Limb (tissue), 2 donors: ENCODE data around the gene AFF3.

Source experiments
- DNase-seq, 2 donors: peaks; one replicate each; pipeline ENCODE4 v3.0.0-alpha.2; 2016; ENCODE audit errors: extremely low spot score in 2 of 2

AFF3 gene

DNA sequence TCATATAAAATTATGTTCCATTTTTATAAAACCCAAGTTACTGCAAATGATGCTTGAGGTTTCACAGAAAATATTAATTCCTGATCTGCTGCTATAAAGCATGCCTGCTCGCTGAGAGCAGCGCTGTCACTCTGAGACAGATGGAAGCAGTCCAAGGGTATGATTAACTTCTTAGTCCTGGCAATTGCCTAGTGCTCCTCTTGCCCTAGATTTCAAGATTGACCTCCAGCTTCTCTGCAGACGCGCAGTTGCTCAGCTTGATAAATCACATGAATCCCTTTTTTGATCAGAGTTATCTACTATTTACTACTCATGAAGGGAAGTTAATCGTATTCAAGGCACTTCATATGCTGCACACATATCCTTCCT is 498.0 kb downstream of the AFF3 start:
- DNase-seq = no peak

DNA sequence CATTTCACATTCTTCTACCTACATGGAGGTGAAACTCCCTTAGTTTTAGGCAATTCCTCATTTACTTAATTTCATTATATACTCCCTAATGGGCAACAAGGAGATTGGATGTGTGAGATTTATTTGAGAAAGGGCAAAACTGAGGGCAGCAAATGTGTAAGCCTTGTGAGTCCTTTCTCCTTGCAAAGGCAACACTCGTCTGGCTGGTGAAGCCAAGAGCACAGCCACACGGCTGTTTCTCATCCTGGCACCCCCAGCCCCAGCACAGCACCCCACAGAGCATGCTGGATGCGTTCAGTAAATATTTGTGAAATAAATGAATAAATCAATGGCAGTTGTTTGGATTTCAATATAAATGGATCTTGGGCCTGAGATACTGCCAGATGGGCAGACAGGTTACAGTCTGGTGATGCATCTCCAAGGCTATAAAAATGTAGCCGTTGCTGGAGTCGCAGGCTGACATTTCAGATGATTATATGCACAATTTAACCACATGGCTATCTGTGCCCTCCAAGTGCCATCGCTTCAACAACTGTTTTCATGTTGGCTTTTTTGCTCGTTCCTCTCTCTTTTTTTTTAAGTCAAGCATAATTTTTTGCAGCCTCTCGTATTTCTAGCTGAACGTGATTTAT is 498.5 kb downstream of the AFF3 start:
- no peak for DNase-seq

DNA sequence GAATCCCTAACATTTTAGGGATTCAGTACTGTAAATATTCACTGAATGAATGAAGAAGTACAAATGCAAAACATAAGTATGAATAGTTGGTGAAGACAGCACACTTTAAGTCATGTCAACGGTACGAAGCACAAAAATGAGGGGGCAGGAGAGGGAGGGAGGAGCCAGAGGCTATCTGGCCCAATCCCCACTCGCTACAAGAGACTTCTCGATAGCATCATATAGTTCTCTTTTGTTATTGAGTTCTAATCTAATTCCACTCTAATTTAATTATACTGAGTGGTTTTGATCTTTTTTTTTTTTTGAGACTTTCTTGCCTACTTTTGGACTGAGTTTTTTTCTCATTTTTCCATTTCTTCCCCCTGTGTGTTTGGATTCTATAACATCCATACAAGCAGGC is 500.4 kb downstream of the AFF3 start:
- no peak for DNase-seq

DNA sequence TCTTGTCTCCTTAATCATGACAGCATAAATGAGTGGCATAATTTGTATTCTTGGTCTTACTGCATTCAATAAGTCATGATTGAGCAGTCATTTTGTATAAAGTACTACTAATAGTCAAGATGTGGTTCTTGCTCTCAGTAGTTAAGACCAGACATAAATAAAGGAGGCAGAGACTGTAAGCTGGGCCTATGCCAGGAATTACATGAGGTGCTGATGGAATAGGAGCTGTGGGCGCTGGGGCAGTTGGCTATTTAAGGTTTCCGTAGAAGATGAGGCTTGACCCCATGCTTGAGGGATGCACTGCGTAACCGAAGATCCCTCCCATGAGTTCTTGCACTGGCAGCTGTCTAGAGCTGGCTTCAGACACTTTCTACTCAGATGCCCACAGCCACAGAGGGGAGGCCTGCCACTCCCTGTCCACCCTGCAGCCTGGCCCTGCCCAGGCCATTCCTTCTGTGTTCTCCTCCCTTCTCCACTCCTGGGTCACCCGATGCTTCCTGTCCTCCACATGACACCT is 501.7 kb downstream of the AFF3 start:
- no peak for DNase-seq

DNA sequence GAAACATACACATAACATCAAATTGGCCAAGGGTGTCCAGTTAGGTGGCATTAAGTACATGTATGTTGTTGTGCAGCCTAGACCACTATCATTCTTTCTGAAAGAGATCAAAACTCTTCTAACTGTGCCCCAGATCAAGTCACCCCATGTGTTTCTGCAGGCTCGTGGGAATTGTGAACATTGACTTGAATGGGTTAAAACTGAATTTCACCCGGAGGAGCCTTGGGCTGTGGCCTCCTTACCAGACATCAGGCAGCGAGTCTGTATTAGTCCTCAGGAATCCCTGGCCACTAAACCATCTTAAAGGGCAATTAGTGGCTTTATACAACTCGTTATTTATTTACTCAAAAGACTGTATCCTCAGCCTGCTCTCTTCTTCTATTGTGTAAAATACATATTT is 503.6 kb downstream of the AFF3 start:
- no peak for DNase-seq

DNA sequence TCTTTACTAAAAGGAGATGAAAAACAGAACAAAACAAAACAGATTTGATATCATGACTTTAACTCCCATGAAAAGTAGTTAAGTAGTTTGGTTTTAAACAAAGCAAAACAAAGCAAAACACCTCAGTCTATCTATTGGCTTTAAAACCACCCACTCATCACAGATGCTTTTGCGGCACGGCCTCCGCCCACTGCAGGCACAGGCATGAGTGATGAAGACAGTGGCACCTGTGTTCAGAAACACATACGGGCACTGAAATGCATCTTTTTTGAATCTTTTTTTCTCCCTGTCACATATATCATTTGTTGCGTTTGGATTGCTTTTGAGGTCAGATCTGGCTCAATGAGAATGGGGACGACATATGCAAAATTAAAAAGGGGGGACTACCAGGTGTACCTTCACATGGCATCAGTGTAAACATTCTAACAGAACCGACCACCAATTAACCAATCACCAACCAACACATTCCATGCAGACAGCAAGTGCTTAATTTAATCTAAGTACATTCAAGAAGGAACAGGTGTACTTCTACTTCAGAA is 505.2 kb downstream of the AFF3 start:
- DNase-seq = no peak

DNA sequence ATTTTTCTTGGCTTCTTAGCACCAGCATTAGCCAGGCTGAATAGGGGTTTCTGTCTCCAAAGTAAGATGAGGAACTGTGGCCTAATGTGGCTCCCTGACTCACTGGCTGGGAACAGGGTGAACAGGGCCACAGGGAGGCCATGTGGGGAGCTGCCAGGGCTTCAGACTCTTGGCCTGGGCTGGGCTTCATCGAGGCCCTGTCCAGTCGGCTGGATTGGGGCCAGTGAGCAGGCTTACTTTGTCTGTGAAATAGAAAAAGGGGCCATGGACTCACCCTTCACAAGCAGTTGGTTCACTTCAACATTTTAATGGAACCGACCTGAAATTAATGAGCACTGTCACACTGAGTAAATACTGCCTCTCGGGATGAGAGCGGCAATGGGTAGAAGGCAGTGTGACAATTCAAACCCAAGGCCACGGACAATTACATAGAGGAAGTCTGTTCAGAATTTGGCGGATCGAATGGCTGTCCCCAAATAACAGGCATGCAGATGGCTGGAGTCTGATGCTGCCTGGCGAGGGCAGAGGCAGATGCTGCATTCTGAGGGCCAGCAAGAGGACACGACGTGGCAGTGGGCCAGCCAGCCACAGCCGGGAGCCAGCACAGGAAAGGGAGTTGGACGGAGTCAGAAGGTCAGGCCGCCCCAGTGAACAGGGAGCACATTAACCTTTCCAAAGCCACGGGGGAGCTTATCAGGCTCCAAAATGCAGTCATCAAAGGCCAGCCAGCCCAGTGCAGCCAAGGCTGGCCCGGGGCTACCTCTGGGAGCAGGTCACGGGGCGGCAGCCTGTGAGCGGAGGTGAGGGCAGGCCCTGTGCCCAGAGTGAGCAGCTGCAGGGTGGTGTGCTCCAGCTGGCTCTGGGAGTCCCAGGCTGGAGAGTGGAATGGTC is 506.0 kb downstream of the AFF3 start:
- DNase-seq = peak in 1 of 2 donors; percentile 53

DNA sequence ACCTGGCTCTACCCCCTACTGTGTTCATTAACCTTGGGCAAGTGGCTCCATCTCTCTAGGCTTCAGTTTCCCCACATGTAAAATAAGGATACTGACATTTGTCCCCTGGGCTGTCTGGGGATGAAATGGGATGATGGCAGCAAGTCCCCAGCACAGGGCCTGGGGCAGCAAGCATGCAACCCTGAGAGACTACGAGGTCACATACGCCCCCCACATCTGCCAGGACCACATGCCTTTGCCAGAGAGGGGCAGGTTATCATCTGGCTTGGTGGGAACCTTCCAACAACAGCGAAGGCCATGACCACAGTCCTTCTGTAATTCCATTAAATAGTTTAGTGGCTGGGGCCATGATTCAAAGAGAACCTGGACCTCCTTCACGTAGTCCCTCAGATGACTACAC is 506.7 kb downstream of the AFF3 start:
- no peak for DNase-seq

DNA sequence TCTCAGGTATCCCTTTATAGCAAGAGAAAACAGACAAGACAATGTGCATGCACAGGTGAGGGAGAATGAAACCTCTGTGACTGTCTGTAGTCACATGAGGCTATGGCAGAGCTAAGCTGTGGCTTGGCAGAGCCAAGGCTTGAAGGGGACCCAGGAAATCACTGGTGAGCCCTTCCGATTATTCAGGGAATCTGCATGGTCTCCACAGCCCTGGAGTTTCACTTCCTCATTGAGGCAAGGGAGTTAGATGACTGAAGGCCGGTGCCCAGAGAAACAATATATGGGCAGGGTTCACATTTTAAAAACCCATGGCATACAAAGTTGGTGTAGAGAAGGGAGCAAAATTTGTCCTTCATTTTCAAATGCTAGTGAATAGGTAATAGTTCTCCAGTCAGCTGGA is 508.2 kb downstream of the AFF3 start:
- DNase-seq = no peak

DNA sequence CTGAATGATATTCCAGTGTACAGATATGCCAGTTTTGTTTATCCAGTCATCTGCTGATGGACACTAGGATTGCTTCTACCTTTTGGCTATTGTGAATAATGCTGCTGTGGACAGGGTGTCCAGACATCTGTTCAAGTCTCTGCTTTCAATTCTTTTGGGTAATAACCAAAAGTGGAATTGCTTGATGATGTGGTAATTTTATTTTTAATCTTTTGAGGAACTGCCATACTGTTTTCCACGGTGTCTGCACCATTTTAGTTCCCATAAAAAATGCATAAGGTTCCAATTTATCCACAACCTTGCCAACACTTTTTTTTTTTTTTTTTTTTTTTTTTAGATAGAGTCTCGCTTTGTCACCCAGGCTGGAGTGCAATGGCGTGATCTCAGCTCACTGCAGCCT is 510.7 kb downstream of the AFF3 start:
- no peak for DNase-seq

DNA sequence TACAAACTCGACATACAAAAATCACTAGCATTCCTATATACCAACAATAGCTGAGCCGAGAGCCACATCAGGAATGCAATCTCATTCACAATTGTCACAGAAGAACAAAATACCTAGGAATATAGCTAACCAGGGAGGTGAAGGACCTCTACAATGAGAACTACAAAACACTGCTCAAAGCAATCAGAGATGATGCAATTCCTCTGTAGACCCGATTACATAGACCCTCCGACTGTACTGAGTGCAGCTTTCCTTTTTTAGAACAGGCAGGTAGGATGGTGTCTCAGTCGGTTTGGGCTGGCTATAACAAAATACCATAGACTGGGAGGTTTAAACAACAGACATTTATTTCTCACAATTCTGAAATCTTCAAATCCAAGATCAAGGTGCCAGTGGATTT is 513.1 kb downstream of the AFF3 start:
- DNase-seq = no peak

DNA sequence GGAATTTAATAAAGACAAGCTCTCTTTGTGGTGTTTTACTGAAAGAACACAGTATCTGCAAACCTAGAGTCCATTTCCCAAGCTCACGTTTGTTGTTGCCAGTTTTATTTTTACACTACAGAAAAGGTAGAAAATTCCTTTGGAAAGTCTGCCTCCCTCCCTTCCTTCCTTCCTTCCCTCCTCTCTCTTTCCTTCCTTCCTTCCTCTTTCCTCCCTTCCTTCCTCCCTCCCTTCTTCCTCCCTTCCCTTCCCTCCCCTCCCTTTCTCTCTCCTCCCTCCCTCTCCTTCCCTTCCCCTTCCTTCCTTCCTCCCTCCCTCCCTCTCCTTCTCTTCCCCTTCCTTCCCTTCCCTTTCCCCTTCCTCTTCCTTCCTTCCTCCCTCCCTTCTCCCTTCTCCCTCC is 516.2 kb downstream of the AFF3 start:
- DNase-seq = no peak

DNA sequence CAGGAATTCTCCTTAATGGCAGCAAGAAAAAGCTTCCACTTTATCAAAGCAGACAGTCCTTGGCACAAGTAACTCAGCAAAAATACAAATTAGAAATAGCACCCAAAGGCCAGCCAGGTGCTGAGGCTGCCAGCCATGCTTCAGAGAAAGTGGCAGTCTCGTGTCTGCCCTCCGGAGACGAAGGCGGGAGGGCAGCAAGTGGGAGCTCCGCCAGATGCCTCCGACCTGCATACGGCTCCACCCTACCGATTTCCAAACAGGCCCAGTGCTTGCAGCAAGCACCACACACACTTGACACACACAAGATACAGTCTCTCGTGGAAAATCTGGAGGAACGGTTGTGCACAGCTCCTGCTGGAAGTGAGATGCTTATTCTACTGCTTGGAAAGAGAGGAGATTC is 517.7 kb downstream of the AFF3 start:
- no peak for DNase-seq

DNA sequence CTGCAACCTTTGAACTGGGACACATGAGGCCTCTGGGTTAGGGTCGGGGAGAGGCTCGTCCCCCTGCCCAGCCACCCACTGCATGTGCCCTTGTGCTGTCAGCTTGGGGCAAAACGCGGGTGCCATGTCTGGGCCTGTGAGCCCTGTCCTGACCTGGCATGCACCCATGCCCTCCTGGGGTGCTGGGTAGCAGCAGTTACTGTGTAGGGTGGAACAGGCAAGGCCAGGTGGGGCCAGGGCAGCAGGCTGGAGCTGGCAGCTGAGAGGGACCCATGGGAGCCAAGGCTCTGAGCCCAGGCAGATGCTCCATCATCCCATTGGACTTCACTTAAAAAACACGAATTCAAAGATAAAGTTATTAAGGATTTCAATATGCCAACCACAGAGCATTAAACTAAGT is 518.8 kb downstream of the AFF3 start:
- DNase-seq = no peak

DNA sequence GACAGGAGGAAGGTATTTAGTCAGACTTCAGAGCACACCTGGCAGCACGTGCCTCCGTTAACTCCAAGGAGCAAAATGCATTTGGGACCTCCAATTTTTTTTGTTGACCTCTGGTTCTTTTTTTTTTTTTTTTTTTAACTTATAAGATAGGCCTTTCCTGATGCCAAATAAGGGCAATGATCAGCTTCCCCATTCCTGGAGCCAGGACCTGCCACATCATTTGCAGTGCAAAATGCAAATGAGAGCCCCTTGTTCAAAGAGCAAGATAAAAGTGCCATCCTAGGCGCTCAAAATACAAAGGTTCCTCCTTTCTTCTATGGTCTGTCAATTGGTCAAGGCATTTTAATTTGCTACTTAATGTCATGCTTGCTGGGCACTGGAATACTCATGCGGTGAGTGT is 519.4 kb downstream of the AFF3 start:
- no peak for DNase-seq

DNA sequence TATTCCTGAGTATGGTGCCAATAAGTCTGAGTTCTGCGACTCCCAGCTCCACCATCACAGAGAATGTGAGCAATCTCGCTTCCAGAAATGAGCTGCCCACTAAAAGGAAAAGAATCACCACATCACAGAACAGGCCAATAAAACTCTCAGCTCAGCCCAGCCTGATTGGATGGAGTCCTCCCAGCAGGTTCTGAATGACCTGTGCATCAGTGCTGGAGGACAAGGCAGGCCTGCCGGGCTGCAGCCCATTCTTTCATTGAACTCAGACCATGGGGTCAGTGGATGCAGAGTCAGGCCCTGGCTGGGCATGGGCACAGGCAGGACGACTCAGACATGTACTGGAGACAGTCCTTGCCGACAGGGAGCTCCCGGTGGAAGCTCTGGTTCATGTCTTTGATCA is 519.9 kb downstream of the AFF3 start:
- DNase-seq = no peak

DNA sequence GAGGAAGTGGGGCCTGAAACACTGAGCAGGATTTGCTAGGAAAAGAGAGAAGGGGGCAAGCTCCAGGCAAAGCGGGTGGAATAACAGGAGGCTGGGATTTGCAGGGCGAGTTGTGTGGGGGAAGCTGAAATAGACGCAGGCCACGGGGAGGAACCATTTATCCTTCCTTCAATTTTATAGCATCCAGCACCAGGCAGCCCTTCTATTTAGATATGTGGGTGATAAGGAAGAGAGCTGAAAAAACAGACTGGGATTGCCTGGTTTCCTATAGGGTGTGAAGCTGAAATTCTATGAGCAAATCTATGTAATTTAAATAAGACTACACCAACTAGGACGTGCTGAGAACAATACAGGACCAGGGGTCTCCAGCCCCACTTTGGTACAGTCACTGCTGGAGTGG is 520.6 kb downstream of the AFF3 start:
- no peak for DNase-seq

DNA sequence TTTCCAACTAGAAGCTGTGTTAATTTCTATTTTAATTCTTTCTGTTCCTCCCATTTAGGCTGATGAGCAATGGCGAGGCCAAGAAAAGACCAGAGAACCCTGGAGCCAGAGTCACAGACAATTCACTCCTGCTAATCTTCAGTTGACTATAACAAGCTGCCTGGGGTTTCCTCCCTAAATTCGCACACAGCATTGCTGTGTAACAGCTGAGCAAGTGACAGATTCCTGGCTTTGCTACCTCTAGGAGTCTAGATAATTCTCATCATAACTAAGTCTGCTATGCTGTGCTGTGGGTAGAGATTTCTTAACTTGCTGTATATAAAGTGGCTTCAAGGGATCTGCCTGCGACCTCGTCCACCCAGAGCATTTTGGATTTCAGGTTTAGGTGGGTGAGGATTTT is 521.3 kb downstream of the AFF3 start:
- no peak for DNase-seq

DNA sequence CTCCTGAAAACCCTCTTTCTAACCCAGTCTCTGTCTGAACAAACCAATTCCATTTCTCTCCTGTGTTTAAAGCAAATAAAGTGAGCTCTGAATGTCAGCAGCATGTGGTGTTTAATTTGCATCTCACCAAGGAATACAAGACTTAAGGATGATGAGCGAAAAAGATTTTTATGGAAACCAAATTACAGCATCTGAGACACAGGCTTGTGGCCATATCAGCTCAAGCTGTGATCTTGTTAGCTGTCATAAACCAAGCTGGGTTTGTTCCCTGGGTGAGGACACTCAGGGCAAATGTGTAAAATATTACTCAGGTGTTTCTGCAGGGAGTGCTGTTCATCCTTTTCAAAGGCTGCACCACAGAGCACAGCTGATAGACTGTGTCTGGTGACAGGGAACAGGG is 523.2 kb downstream of the AFF3 start:
- no peak for DNase-seq

DNA sequence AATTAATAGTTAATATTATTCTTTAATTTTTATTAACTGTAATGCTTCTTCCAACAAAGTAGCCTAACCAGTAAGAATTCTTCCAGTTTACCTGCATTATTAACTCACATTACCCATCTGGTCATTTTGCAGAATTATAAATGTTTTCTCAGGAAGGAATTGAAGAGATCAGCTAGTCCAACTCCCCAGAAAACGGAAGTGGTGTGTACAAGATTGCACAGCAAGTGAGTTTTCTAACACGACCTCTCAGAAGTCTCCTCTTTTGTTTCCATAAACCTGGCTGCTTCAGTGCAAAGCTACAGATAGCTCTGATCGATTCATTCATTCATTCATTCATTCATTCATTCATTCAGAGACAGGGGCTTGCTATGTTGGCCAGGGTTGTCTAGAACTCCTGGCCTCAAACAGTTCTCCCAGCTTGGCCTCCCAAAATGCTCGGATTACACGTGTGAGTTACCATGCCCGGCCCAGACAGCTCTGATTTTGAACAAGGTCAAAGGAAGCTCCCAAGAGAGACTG is 523.8 kb downstream of the AFF3 start:
- no peak for DNase-seq

DNA sequence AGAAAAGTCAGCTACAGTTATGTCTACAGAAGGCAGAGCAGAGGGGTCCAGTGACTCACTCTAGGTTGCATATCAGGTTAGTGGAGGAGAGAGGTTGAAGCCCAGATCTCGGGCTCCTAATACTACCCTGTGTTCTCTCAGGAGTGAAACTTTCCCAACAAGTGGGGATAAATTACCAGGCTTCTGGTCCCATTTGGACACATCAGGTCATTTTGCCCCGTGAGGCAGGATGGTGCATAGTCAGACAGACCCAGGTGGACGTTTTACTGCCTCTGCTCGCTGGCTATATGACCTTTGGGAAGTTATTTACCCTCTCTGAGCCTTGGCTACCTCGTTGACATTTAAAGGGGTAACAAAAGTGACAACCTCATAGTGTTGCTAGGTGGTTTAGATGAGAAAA is 524.6 kb downstream of the AFF3 start:
- no peak for DNase-seq

DNA sequence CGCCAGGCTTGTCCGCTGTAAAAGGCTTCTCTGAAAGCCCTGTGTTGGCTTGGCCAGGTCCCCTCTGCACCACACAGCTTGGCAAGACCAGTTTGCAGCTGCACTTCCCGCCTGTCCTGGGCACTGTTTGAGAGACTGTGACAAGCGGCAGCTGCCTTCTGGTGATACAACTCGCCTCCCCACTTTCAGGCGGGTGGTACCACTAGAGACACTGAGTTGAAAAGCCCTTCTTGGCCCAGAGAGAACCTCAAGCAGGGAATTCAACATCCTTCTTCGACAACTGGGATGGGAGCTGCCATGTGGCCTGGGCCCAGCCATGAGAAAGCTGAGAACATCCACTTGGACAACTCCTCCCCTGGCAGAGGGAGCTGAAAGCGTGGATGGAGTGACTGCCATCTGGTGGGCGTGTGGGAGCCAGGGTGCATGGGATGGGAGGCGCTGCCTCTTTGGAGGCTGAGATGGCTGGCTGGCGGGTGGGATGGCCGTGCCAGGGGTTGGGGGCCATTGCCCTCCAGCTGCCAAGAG is 527.1 kb downstream of the AFF3 start:
- no peak for DNase-seq
